Activated T-helper 9 cell treated with anti-CD3 and anti-CD28 coated beads, Interleukin-2, amount 50 U/mL, for 16 hours (primary cell): ENCODE data around the gene PSMD13.
"Not testable (repeated sequence)": the region's sequence is repeated elsewhere in the genome, so short reads cannot be mapped to it uniquely, and the experiment has no call there.

Experiments
- DNase-seq: peaks from one replicate; pipeline ENCODE4 v3.0.0-alpha.2; 2020; ENCODE audit warnings: low read depth

The PSMD13 gene

DNA sequence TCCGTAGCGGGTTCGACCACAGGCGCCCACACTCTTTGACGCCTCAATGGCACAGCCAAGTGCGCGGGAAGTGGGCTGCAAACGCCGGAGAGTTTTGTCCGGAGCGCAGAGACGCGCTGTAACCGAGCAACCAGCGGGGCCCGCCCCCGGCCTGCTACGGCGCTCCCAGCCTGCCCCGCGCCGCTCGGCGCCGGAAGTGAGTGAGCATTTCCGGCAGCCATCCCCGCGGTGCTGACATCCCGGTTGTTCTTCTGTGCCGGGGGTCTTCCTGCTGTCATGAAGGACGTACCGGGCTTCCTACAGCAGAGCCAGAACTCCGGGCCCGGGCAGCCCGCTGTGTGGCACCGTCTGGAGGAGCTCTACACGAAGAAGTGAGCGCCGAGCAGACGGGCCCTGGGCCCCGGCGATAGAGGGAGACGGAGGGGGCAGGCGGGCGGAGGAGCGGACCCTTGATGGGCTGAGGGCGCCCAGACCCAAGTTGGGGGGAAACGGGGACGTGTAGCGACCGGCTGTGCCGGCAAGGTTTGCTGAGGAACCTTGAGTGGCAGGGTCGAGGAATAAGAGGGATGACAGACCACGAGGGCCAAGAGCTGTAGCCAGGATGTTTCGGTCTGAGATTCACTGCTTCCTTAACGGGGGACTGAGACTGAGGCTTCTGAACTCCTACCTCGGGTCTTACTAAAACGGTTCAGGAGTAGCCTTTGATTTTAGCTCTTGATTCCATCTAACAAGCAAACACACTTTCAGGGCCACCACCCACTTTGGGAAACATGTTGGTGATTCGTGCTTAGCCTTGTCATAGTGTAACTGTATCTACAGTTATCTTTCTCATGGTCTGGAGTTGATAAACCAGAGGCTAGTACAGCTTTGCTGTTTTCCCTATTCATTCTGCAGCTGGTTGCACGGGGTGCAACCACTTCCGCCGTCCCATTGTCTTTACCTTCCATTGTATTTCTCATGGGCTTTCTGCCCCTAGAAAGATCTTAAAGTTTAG lies at the start of gene PSMD13:
Gene PSMD13 (plus strand): TSS at position 203 of the 994 bp plus-strand sequence. CDS start 74 bp downstream, at position 277.
- DNase-seq: peak; percentile 86

DNA sequence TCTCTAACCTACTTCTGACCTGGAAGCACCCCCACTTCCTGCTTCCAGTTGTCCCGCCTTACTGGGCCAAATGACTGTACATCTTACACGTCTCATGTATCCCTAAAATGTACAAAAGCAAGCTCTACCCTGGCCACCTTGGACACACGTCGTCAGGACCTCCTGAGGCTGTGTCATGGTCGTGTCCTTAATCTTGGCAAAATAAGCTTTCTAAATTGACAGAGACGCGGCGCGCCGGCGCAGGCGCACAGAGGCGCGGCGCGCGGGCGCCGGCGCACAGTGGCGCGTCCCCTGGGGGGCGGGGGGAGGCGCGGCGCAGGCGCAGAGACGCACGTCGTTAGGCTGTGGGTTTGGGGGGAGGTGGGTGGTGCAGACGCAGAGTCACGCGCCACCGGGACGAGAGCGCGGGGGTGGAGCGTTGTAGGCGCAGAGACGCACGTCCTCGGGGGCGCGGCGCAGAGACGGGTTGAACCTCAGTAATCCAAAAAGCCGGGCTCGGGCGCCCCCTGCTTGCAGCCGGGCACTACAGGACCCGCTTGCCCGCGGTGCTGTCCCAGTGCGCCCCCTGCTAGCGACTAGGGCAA lies 47.5 kb upstream of the PSMD13 start:
- DNase-seq: not testable (repeated sequence)

DNA sequence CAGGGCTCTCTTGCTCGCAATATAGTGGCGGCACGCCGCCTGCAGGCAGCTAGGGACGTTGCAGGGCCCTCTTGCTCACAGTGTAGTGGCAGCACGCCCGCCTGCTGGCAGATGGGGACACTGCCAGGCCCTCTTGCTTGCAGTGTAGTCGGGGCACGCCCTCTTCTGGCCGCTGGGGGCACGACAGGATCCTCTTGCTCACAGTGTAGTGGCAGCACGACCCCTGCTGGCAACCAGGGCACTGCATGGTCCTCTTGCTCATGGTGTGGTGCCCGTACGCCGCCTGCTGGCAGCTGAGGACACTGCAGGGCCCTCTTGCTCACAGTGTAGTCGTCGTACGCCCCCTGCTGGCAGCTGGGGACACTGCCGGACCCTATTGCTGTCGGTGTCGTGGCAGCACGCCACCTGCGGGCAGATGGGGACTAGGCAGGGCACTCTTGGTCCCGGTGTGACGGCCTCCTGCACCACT lies 46.9 kb upstream of the PSMD13 start:
- not testable (repeated sequence) for DNase-seq

DNA sequence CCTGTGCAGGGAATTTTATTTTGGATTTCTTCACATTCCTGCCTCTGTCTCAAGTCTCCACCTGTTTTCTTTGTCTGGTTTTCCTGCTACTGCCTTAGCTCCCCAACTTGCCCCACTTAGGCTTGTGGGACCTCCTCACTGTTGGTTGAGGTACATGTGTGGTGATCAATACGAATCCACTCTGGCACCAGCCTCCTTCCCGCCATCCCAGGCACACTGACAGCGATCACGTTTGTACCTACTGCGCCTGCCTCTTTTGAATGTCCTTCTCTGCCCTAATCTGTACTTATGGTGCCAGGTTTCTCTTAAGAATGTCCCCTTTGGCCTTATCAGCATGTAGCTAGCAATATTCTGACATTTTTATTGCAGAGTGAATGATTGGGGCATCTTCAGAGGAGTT lies 46.2 kb upstream of the PSMD13 start:
- DNase-seq: not testable (repeated sequence)

DNA sequence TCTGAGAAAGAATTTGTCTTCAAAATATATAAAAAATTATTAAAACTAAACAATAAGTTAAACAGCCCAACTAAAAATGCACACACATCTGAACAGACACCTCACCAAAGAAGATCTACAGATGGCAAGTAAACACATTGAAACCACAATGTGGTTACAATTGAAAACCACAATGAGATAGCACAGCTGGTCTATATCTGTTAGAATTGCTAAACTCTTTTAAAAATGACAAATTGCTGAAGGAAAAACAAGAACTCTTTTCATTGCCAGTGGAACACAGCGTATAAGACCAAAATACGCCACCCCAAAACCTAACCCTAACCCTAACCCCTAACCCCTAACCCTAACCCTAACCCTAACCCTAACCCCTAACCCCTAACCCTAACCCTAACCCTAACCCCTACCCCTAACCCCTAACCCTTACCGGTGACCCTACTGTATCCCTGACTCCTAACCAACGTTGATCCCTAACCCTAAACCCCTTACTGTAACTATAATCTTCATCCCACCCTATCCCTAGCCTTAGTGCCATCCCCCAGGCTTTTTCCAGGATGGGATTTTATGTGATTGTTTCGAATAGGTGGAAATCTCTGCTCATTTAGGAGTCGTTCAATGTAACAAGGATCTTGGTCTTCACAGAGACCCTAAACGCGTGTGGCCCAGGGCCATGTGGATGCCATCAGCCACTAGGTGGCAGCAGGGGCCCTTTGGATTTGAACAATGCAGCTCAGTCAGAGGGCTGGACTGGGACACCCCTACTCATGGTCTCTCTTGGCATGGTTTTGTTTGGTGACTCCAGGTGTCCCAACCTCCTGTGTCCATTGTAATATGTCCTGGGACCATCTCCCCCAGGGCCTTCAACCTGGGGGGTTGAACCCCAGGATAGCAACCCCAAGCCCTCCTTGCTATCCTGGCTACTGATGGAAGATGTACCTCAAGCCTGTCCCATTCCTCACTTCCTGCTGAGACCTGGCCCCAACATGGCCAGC lies 45.0 kb upstream of the PSMD13 start:
- peak; percentile 53 for DNase-seq

DNA sequence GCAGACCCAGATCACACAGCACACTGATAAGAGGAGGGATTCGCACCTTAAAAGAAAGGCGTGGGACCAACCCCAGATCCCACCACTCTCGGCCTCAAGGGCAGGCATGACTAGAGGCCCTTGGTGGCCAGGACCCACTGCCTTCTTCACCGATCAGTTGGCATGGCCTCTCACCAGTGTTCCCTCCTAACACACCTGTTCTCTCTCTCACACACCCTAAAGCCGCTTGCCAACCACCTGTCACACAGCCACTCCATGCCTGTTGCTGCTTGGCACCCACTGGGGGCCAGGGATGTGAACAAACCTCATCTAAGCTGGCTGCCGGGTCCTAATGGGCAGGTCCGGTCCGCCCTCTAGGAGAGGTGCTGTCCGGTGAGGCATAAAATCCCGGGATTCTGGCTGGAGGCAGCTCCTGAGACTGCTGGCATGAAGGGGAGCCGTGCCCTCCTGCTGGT lies 44.1 kb upstream of the PSMD13 start, which contains the start of gene SCGB1C1:
Gene SCGB1C1 (plus strand): TSS at position 405 of the 455 bp plus-strand sequence. CDS start 22 bp downstream, at position 427.
- DNase-seq: not testable (repeated sequence)

DNA sequence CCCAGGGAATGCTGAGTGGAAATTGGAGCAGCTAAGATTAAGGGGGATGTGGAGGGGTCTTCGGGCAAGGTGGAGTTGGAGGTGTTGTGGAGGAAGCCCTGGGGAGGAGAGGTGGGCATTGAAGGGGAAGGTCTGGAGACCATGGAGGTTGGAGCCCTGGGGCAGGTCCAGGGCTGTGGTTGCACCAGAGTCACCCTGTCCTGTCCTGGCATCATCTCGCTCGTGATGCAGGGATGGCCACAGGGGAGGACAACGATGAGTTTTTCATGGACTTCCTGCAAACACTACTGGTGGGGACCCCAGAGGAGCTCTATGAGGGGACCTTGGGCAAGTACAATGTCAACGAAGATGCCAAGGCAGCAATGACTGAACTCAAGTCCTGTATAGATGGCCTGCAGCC lies 43.3 kb upstream of the PSMD13 start:
- DNase-seq: not testable (repeated sequence)

DNA sequence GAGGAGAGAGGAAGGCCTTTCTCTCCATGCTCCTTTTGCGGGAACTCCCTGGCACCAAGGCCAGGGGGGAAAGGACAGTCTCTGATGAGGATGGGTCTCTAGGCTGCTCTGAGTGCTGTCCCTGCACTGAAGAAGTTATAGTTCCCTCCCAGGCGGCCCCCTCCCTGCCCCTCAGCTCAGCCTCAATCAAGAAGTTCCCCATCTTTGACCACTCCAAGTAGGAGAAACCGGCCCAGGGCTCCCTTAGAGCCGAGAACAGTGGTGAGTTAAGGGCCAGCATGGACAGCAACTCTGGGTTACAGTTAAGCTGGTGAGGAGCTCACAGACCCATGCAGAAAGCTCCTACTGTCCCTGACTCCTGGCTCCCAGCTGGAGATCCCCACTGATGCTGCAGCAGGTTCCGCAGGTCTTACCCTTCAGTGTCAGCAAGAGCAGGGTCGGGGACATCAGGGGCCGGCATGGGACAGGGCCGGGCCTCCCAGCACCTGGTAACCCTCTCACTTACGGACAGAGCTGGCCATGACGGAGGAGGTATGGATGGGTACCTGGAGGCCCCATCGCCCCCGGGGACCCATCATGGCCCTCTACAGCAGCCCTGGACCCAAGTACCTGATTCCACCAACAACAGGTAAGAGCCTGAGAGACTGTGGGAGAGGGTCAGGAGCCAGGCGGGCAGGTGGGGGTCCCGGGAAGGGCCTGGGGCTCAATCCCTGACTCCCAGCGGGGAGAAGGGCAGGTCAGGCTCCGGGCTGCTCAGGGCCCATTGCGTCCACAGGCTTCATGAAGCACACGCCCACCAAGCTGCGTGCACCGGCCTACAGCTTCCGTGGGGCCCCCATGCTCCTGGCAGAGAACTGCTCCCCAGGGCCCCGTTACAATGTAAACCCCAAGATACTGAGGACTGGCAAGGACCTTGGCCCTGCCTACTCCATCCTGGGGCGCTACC lies 39.7 kb upstream of the PSMD13 start:
- no peak for DNase-seq

DNA sequence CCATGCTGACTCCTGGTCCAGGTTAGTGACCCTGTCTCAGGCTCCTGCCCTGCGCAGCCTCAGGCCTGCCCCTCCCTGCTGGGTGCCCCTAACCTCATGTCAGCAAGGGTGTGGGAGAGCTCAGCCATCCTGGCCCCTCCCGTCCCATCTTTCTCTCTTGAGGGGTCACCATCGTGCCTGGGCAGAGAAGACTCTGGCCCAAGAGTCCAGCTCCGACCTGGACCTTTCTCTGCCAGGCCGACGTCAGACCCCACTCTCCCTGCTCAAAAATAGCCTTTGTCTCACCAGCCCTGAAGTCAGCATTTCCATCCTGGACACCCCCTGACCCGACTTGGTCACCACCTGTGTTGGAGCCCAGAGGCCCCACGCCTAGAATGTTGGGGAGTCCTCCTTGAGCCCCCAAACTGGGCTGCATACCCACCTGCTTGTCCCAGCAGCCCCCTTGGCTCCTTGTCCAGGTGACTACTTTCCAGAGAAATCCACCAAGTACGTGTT lies 39.0 kb upstream of the PSMD13 start:
- DNase-seq: no peak

DNA sequence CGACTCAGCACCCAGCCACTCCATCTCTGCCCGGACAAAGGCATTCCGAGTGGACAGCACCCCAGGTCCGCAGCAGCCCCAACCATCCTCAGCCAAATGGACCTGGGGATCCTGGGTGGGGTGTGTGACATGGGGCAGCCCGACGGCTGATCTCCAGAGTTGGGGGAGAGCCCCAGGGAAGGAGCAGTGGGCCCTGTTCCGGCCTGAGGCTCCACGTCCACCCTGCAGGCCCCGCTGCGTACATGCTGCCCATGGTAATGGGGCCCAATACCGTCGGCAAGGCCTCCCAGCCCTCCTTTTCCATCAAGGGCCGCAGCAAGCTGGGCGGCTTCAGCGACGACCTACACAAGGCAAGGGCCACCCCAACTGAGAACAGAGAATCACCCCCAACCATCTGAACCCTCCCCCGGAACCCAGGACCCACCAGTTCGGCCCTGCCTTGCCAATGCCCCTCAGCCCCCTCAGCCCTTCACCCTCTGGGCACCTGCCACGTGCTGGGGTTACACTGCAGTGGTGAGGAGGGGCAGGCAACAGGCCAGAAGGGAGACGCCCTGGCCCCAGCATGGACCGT lies 38.5 kb upstream of the PSMD13 start:
- DNase-seq: no peak

DNA sequence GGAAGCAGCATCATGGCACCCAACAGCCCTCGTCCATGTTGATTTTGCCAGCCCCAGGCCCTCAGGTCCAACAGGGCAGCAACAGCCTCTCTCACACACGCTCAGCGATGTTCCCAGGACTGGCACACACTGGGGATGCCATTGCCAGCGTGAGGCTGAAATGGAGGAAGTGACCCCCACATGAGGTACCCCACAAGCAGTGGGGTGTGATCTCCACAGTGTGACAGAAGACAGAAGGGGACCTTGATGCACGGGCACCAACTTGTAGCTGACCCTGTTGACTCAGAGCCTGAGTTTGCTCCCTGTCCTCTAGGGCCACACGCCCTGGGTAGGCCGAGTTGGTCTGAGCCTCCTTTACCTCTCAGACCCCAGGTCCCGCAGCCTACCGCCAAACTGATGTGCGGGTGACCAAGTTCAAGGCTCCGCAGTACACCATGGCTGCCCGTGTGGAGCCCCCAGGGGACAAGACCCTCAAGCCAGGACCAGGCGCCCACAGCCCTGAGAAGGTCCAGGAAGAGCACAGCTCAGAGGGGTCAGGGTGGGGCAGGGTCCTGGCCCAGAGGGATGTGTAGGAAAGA lies 37.7 kb upstream of the PSMD13 start:
- no peak for DNase-seq

DNA sequence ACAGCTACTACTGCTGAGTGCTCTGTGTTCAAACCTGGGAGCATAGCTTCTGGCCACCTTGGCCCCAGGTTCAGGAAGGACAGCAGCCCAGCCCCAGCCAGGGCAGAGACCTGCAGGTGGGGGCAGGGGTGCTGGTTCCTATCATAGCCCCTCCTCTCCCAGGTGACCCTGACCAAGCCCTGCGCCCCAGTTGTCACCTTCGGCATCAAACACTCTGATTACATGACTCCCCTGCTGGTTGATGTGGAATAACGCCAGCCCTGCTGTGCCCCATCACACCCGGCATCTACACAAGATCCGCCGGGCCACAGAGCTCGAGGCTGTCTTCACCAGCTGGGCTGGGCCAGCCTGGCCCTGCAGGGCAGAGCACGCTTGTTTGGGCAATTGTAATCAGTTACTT lies 37.0 kb upstream of the PSMD13 start:
- DNase-seq: no peak

DNA sequence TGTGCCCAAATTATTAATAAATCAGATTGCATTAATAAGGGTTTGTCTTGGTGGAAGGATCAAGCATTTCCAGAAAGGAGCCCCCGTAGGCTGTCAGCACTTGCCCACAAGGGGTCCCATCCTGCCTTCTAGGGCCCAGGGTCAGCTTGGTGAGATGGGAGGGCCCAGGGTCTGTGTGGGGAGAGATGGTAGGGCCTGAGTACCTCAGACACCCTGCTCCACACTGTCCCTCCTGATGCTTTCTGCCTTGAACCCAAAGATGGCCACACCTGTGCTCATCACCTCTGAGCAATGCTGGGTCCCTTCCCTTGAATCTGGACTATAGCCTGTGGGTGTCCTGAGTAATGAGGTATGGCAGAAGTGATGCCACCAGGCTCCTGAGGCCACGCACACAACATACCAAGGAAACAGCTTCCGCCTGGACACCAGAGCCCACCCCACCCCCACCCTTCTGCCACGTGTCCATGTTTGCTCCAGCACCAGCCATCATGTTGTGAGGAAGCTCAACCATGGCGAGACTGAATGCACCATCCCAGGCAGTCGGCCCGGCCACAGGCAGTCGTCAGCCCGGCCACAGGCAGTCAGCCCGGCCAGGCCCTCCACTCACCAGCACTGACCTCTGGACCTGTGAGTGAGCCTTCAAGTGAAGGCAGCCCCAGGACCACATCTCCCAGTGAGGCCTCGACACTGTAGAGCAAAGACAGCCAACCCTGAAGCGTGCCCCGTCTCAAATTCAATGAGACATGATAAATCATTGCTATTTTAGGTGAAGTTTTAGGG lies 36.4 kb upstream of the PSMD13 start:
- DNase-seq: no peak

DNA sequence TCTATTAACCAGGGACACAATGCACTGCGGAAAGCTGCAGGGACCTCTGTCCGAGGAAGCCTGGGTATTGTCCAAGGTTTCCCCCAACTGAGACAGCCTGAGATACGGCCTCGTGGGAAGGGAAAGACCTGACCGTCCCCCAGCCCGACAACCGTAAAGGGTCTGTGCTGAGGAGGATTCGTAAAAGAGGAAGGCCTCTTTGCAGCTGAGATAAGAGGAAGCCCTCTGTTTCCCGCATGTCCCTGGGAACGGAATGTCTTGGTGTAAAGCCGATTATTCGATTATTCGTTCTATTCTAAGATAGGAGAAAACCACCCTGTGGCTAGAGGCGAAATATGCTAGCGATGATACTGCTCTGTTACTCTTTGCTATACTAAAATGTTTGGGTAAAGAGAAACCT lies 34.8 kb upstream of the PSMD13 start:
- DNase-seq: no peak

DNA sequence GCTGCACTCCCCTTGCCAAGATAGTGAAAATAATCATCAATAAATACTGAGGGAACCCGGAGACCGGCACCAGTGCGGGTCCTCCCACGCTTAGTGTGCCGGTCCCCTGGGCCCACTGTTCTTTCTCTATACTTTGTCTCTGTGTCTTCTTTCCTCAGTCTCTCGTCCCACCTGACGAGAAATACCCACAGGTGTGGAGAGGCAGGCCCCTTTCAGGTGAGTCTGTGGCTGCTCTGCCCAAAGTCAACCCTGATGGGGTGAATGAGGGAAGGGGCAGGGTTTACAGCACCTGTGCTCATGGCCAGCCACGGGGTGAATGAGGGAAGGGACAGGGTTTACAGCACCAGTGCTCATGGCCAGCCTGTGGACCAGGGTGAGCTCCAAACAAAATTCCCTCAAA lies 34.3 kb upstream of the PSMD13 start:
- DNase-seq: no peak

DNA sequence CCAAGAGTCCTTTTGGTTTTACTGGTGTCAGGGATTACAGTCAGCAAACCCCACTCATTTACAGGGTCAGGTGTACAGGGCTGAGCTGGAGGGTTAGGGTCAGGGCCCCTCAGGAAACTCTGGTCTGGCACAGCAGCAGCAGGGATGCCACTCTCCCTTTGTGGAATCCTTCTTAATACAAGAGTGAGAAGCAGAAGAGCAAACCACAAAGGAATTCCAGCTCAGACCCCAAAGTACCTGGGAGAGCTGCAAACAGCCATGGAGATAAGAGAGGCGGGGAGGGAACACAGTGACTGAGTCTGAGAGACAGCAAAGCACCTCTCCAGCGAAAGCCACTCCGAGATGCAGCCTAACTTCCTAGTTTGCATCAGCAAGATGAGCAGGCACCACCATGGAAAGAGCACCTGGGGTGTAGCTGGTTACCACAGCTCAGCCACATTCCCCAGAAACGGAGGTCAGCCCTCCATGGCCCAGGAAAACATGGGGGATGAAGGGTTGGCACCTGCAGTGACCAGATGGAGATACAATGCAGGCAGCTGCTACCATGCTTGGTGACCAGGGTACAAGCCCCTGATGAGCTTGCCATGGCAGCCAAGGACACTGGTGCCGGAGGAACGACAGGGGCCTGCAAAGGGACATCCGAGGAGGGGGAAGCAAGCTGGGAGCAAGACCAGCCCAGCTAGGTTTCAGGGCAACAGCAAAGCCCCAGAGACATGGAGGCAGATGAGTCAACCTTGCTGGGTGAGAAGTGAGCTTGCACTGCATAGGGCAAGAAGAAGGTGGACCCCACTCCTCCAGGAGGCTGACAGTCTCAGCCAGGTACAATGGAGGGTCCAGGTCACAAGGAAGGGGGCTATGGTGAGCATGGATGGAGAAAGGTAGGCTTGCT lies 33.5 kb upstream of the PSMD13 start:
- no peak for DNase-seq

DNA sequence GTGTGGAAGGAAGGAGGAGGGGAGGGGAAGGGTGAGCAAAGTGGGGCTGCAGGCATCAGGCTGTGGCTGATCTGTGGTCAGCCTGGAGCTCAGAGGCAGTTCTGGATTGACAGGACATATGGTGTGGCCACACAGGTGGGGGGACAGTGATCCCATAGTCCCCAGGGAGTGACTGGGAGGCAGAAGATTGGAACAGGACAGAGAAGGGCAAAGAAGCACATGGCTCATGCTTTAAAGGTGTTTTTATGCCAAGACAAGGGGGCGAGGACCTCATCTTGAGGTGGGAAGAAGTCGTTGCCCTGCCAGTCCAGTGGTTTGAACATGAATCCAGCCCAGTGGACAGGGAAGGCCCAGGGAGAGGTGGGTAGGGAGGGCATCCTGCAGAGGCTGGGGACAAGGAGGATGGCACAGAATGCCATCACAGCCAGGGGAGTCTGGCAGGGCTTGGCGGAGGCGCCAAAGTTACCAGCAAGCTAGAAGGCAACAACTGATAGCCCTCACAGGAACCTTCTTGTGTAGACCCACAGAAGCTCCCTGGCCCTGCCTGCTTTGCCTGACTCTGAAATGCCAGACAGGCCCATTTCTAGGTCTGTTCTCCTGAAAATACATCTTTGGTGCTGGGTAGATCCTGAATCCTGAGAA lies 32.7 kb upstream of the PSMD13 start:
- DNase-seq: no peak
